HepG2 (cell line): ENCODE data around the gene CABP5. TPM values are rescaled to one million over a fixed set of nuclear protein-coding genes. Genes with fewer than 3 reads are reported as not detected.

Experiments
- ATAC-seq: fragments of 200-7000 bp; cut with Tn5 transposase; 3 replicates; pipeline ENCODE4 v1.9.1; 2020; ENCODE audit warnings: mild to moderate bottlenecking, moderate library complexity
- BruUV-seq: library from RNA; stranded (reverse); fragments of 400-500 nt; replicated peaks from 2 replicates; lab custom pipeline; 2021; lab: Mats Ljungman, UMichigan
- CTCF ChIA-PET: fragments of 300-600 bp; formaldehyde crosslinking; extraction: SDS; loops from one replicate; lab custom pipeline; 2021; ENCODE audit warnings: low total read pairs, inconsistent platforms, low intra/inter-chr PET ratio; lab: Yijun Ruan, JAX
- POLR2A ChIA-PET: fragments of 350-600 bp; sonication (Branson Sonifier 250); formaldehyde crosslinking; loops from one replicate; lab custom pipeline; 2020; ENCODE audit warnings: antibody characterized with exemption, inconsistent platforms; lab: Yijun Ruan, JAX
- DNase-seq: peaks from one replicate; pipeline ENCODE4 v3.0.0-alpha.2; 2015; ENCODE audit warnings: low spot score
- FAIRE-seq: peaks from 3 replicates; lab custom pipeline; 2011; peaks lifted over from hg19 to GRCh38; lab: Jason Lieb, UNC
- H2AFZ ChIP-seq: one replicate; pipeline ENCODE4 v1.6.1; 2011; ENCODE audit warnings: low read length, inconsistent platforms
- H3K27ac ChIP-seq: fragments of 300-600 bp; 3 replicates; pipeline ENCODE4 v1.8.0; 2011; ENCODE audit warnings: mixed run types, mild to moderate bottlenecking, mixed read lengths, low read length, inconsistent platforms; ENCODE audit not compliant: insufficient read depth; ENCODE audit errors: extremely low read length
- H3K27me3 ChIP-seq, 2 experiments: fragments of 200-600 bp in 1 of 2; 2 replicates in 1 of 2; 3 replicates in 1 of 2; pipeline versions ENCODE4 v1.6.0 to v1.8.0; 2011; ENCODE audit warnings: low read length in 2 of 2, mild to moderate bottlenecking in 2 of 2, moderate library complexity in 2 of 2, inconsistent platforms in 1 of 2; ENCODE audit not compliant: insufficient read depth in 2 of 2, control insufficient read depth in 1 of 2
- H3K36me3 ChIP-seq, 2 experiments: fragments of 200-600 bp in 1 of 2; replicated peaks in 1 of 2; 2 replicates in 1 of 2; 3 replicates in 1 of 2; pipeline versions ENCODE4 v1.5.1 to v1.8.0; 2011; ENCODE audit warnings: low read length in 2 of 2, inconsistent platforms in 1 of 2; ENCODE audit not compliant: insufficient read depth in 2 of 2, control insufficient read depth in 1 of 2
- H3K4me1 ChIP-seq: 2 replicates; pipeline ENCODE4 v1.5.1; 2012; ENCODE audit warnings: low read length, inconsistent platforms; ENCODE audit not compliant: insufficient read depth
- H3K4me2 ChIP-seq: 2 replicates; pipeline ENCODE4 v1.6.0; 2011; ENCODE audit warnings: low read depth, low read length, inconsistent platforms
- H3K4me3 ChIP-seq, 3 experiments: fragments of 200-600 bp in 1 of 3; sonication (generic), shearing (Covaris generic) in 1 of 3; replicated peaks in 1 of 3; 2 replicates each; pipeline ENCODE4 v1.5.1; 2011 to 2016; ENCODE audit warnings: low read length in 3 of 3, inconsistent platforms in 2 of 3, low read depth in 2 of 3, mild to moderate bottlenecking in 2 of 3, control low read depth in 1 of 3, mixed read lengths in 1 of 3; ENCODE audit not compliant: insufficient read depth in 1 of 3
- H3K79me2 ChIP-seq: one replicate; pipeline ENCODE4 v1.6.1; 2011; ENCODE audit warnings: low read length, inconsistent platforms; ENCODE audit not compliant: insufficient read depth
- H3K9ac ChIP-seq: 2 replicates; pipeline ENCODE4 v1.6.0; 2011; ENCODE audit warnings: mild to moderate bottlenecking, low read depth, low read length, inconsistent platforms; ENCODE audit not compliant: insufficient read depth
- H3K9me3 ChIP-seq: 2 replicates; pipeline ENCODE4 v1.5.1; 2012; ENCODE audit warnings: mild to moderate bottlenecking, low read length
- H4K20me1 ChIP-seq: 2 replicates; pipeline ENCODE4 v1.6.0; 2011; ENCODE audit warnings: inconsistent platforms, mild to moderate bottlenecking, low read length, moderate library complexity; ENCODE audit not compliant: insufficient read depth
- NFRKB ChIP-seq: fragments of 450-650 bp; IDR thresholded peaks from 2 replicates; pipeline ENCODE4 v1.6.1; 2017
- PLRG1 ChIP-seq: fragments of 450-650 bp; conservative IDR thresholded peaks from 2 replicates; pipeline ENCODE4 v1.6.1; 2016
- TP53 ChIP-seq: sonication (generic); formaldehyde crosslinking; conservative IDR thresholded peaks from 2 replicates; pipeline ENCODE4 v1.4.0; 2020; ENCODE audit warnings: missing genetic modification reagents
- WGBS: methylation state at CpG from one replicate; pipeline ENCODE4 v1.1.6; 2017; ENCODE audit warnings: low lambda C conversion rate; 5-methylcytosine and 5-hydroxymethylcytosine counted together
- in situ Hi-C: cut with HindIII; loops from 2 replicates; pipeline ENCODE4 v1.10.0; 2017; ENCODE audit warnings: low pct_unique_long_range_greater_than_20kb; ENCODE audit not compliant: extremely low pct_ligation_motif_present
- intact Hi-C: fragments of 100-400 bp; cut with micrococcal nuclease; formaldehyde crosslinking; loops from one replicate; pipeline ENCODE4 v1.10.0; 2022; ENCODE audit not compliant: unreplicated experiment
- polyA plus RNA-seq, 8 experiments: library from polyadenylated mRNA; depleted of rRNA in 3 of 8; stranded (reverse) in 7 of 8; unstranded in 1 of 8; fragments of >200 nt; fragmentation: Illumina TruSeq in 4 of 8; extraction: Trizol in 4 of 8; gene quantifications; 2 replicates each; pipeline versions ENCODE4 v1.2.1 to v1.2.3, GENCODE V29; 2011 to 2016; ENCODE audit warnings: low read depth in 4 of 8, missing spikeins in 1 of 8, mixed read lengths in 1 of 8; ENCODE audit not compliant: insufficient read depth in 1 of 8
- total RNA-seq, 5 experiments: library from RNA; depleted of rRNA; stranded (reverse); fragments of >200 nt; fragmentation: Illumina TruSeq; extraction: Trizol; gene quantifications; 2 replicates each; pipeline ENCODE4 v1.2.3, GENCODE V29; 2016; ENCODE audit warnings: low read depth in 1 of 5
- TF ChIP-seq, protein P1 (sequence below): sonication (generic); formaldehyde crosslinking; IDR thresholded peaks from 2 replicates; pipeline ENCODE4 v1.5.0; 2020; ENCODE audit warnings: mild to moderate bottlenecking, missing genetic modification reagents, borderline replicate concordance
- TF ChIP-seq, protein P2 (sequence below): sonication (generic); formaldehyde crosslinking; IDR thresholded peaks from 2 replicates; pipeline ENCODE4 v1.4.0; 2020; ENCODE audit warnings: missing genetic modification reagents

Gene CABP5
- total and polyA plus RNA-seq, 2 of the 13 experiments (the other 11 are each of a cell fraction or from before 2014, with no cell fraction given) = not detected

DNA sequence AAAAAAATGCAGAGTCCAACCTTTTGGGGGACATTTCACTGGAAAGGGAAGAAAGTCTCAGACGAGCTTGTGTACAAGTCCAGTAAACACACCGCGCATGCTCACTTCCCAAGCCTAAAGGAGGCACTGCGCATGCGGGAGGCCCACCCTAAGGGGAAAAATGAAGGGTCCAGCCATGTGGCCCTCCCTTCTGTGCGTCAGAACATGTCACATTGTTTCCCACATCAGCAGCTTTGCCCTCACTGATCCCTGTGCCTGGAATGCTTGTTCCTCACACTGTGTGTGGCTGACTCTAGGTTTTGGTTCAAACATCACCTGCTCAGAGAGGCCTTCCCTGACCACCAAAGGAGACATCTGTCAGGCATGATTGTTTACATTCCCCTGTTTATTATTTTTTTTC is 45.1 kb downstream of the CABP5 start (continued):
- TF ChIP-seq, protein P1, sequence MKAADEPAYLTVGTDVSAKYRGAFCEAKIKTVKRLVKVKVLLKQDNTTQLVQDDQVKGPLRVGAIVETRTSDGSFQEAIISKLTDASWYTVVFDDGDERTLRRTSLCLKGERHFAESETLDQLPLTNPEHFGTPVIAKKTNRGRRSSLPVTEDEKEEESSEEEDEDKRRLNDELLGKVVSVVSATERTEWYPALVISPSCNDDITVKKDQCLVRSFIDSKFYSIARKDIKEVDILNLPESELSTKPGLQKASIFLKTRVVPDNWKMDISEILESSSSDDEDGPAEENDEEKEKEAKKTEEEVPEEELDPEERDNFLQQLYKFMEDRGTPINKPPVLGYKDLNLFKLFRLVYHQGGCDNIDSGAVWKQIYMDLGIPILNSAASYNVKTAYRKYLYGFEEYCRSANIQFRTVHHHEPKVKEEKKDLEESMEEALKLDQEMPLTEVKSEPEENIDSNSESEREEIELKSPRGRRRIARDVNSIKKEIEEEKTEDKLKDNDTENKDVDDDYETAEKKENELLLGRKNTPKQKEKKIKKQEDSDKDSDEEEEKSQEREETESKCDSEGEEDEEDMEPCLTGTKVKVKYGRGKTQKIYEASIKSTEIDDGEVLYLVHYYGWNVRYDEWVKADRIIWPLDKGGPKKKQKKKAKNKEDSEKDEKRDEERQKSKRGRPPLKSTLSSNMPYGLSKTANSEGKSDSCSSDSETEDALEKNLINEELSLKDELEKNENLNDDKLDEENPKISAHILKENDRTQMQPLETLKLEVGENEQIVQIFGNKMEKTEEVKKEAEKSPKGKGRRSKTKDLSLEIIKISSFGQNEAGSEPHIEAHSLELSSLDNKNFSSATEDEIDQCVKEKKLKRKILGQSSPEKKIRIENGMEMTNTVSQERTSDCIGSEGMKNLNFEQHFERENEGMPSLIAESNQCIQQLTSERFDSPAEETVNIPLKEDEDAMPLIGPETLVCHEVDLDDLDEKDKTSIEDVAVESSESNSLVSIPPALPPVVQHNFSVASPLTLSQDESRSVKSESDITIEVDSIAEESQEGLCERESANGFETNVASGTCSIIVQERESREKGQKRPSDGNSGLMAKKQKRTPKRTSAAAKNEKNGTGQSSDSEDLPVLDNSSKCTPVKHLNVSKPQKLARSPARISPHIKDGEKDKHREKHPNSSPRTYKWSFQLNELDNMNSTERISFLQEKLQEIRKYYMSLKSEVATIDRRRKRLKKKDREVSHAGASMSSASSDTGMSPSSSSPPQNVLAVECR = no peak
- TF ChIP-seq, protein P2, sequence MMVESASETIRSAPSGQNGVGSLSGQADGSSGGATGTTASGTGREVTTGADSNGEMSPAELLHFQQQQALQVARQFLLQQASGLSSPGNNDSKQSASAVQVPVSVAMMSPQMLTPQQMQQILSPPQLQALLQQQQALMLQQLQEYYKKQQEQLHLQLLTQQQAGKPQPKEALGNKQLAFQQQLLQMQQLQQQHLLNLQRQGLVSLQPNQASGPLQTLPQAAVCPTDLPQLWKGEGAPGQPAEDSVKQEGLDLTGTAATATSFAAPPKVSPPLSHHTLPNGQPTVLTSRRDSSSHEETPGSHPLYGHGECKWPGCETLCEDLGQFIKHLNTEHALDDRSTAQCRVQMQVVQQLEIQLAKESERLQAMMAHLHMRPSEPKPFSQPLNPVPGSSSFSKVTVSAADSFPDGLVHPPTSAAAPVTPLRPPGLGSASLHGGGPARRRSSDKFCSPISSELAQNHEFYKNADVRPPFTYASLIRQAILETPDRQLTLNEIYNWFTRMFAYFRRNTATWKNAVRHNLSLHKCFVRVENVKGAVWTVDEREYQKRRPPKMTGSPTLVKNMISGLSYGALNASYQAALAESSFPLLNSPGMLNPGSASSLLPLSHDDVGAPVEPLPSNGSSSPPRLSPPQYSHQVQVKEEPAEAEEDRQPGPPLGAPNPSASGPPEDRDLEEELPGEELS (CRISPR knock-in tag) = no peak
- TF ChIP-seq NFRKB = no peak

DNA sequence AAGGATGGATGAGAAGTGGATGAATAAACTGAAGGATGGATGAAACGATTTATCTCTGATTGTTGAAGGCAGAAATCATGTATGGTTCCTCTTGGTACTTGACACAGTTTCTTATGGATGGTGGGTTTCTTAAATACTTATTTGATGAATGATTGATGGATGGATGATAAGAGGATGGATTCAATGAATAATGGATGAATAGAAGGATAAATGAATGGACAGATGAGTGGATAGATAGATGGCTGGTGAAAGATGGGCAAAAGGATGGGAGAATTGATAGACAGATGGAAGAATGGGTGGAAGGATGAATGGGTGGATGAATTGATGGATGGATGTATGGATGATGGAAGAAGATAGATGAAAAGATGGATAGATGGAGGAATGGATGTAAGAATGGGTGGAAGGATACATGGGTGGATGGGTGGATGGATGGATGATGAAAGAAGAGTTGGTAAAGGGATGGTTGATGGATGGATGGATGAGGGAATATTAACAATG is 47.6 kb downstream of the CABP5 start:
- no TSS peak for BruUV-seq
- Histone ChIP-seq H3K27ac (no peak overlapping the region), H3K79me2 (no peaks in the 10 kb centered on the region), H3K9ac (no peak overlapping the region), H3K4me2 (no peak overlapping the region), H3K27me3 (no peaks in the 10 kb centered on the region; a peak in 1 of 5 replicates), H3K4me3 (no peak overlapping the region), H4K20me1 (no peaks in the 10 kb centered on the region), H3K36me3 (no peaks in the 10 kb centered on the region), H2AFZ (no peak overlapping the region), H3K9me3 (0 out of 2 replicates have a peak, but pooled peaks cover 4% of the 10 kb centered on the region), H3K4me1 (no peaks in the 10 kb centered on the region)
- in situ Hi-C loops = no loop called here
- ChIA-PET POLR2A (no interaction called here), CTCF (no interaction called here)
- ATAC-seq (no peak), FAIRE-seq (no peak), DNase-seq (no peak)
- intact Hi-C loops = no loop called here
- TF ChIP-seq TP53 (CRISPR knock-in tag) (no peak), PLRG1 (0 out of 2 replicates have a peak, but pooled peaks have one; percentile 10)
- 4% methylated on average over 1 of the region's 1 CpG for WGBS
